ENCODE measurements around the gene TTC34. TPM values are rescaled to one million over a fixed set of nuclear protein-coding genes. Genes with fewer than 3 reads are reported as not detected.

The TTC34 gene
- total and polyA plus RNA-seq, 2 experiments from 2014 or later, result 0.08 to 0.35 TPM

DNA sequence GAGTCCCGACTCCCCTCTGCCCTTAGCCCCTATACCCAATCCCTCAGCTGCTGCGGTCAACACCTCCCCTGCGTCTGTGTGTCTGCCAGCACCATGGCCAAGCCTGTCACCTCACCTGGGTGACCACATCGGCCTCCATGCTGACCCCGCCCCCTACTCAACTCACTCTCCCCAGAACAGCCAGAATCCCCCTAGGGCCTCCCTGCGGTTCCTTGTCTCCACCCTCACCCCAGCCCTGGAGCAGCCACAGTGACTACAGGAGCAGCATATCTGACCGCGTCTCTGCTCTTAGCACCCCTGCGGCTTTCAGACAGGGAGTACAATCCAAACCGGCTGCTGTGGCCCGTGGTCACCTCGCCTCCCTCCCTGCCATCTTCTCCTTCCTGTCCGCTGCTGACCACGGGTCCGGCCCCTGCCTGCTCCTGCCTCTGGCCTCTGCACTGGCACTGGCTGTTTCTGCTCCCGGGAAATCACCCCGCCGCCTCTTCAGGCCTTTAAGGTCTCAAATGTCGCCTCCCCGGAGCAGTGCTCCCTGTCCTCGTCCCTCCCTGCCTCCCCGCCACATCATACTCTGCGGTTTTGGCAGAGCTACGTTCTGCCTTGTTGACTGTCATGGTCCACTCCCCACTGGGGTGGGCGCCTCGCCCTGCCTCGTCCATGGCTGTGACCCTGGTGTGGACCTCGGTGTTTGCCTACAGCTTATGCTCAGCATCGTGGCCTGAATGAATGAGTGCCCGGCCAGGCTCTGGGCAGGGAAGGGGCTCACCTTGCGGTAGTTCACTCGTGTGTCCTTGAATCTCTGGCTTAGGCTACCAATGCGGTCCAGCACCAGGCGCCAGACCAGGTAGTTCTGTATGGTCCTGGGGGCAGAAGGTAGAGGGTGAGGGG, 203.8 kb downstream of the TTC34 start:
- H3K4me3 Mint-ChIP-seq, result no peak overlapping the region
- DNase-seq (ENCODE audit: low spot score), result no peak

More for the DNA sequence above, 203.8 kb downstream of the TTC34 start:
- TF ChIP-seq, protein P1, sequence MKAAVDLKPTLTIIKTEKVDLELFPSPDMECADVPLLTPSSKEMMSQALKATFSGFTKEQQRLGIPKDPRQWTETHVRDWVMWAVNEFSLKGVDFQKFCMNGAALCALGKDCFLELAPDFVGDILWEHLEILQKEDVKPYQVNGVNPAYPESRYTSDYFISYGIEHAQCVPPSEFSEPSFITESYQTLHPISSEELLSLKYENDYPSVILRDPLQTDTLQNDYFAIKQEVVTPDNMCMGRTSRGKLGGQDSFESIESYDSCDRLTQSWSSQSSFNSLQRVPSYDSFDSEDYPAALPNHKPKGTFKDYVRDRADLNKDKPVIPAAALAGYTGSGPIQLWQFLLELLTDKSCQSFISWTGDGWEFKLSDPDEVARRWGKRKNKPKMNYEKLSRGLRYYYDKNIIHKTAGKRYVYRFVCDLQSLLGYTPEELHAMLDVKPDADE (IDR thresholded peaks at IDR 0.05), result no peak
- TF ChIP-seq NANOG (IDR thresholded peaks at IDR 0.05; ENCODE audit: borderline replicate concordance), result no peak
- TF ChIP-seq JUNB (IDR thresholded peaks at IDR 0.05; ENCODE audit: unreplicated experiment), result no peak
- TF ChIP-seq CREB1 (CRISPR knock-in tag; IDR thresholded peaks at IDR 0.05; ENCODE audit: low read depth), result no peak
- no peak for TF ChIP-seq POLR2AphosphoS5 (IDR thresholded peaks at IDR 0.05; ENCODE audit: low read depth)
- TF ChIP-seq, protein P2, sequence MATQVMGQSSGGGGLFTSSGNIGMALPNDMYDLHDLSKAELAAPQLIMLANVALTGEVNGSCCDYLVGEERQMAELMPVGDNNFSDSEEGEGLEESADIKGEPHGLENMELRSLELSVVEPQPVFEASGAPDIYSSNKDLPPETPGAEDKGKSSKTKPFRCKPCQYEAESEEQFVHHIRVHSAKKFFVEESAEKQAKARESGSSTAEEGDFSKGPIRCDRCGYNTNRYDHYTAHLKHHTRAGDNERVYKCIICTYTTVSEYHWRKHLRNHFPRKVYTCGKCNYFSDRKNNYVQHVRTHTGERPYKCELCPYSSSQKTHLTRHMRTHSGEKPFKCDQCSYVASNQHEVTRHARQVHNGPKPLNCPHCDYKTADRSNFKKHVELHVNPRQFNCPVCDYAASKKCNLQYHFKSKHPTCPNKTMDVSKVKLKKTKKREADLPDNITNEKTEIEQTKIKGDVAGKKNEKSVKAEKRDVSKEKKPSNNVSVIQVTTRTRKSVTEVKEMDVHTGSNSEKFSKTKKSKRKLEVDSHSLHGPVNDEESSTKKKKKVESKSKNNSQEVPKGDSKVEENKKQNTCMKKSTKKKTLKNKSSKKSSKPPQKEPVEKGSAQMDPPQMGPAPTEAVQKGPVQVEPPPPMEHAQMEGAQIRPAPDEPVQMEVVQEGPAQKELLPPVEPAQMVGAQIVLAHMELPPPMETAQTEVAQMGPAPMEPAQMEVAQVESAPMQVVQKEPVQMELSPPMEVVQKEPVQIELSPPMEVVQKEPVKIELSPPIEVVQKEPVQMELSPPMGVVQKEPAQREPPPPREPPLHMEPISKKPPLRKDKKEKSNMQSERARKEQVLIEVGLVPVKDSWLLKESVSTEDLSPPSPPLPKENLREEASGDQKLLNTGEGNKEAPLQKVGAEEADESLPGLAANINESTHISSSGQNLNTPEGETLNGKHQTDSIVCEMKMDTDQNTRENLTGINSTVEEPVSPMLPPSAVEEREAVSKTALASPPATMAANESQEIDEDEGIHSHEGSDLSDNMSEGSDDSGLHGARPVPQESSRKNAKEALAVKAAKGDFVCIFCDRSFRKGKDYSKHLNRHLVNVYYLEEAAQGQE (IDR thresholded peaks at IDR 0.05; ENCODE audit: unreplicated experiment), result no peak
- TF ChIP-seq EZH2 (IDR thresholded peaks at IDR 0.05; ENCODE audit: low read depth, unreplicated experiment), result no peak
- TF ChIP-seq, protein P3, sequence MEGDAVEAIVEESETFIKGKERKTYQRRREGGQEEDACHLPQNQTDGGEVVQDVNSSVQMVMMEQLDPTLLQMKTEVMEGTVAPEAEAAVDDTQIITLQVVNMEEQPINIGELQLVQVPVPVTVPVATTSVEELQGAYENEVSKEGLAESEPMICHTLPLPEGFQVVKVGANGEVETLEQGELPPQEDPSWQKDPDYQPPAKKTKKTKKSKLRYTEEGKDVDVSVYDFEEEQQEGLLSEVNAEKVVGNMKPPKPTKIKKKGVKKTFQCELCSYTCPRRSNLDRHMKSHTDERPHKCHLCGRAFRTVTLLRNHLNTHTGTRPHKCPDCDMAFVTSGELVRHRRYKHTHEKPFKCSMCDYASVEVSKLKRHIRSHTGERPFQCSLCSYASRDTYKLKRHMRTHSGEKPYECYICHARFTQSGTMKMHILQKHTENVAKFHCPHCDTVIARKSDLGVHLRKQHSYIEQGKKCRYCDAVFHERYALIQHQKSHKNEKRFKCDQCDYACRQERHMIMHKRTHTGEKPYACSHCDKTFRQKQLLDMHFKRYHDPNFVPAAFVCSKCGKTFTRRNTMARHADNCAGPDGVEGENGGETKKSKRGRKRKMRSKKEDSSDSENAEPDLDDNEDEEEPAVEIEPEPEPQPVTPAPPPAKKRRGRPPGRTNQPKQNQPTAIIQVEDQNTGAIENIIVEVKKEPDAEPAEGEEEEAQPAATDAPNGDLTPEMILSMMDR (conservative IDR thresholded peaks at IDR 0.05; ENCODE audit: low read depth in 2 of 2), result no peak
- TF ChIP-seq, protein P4, sequence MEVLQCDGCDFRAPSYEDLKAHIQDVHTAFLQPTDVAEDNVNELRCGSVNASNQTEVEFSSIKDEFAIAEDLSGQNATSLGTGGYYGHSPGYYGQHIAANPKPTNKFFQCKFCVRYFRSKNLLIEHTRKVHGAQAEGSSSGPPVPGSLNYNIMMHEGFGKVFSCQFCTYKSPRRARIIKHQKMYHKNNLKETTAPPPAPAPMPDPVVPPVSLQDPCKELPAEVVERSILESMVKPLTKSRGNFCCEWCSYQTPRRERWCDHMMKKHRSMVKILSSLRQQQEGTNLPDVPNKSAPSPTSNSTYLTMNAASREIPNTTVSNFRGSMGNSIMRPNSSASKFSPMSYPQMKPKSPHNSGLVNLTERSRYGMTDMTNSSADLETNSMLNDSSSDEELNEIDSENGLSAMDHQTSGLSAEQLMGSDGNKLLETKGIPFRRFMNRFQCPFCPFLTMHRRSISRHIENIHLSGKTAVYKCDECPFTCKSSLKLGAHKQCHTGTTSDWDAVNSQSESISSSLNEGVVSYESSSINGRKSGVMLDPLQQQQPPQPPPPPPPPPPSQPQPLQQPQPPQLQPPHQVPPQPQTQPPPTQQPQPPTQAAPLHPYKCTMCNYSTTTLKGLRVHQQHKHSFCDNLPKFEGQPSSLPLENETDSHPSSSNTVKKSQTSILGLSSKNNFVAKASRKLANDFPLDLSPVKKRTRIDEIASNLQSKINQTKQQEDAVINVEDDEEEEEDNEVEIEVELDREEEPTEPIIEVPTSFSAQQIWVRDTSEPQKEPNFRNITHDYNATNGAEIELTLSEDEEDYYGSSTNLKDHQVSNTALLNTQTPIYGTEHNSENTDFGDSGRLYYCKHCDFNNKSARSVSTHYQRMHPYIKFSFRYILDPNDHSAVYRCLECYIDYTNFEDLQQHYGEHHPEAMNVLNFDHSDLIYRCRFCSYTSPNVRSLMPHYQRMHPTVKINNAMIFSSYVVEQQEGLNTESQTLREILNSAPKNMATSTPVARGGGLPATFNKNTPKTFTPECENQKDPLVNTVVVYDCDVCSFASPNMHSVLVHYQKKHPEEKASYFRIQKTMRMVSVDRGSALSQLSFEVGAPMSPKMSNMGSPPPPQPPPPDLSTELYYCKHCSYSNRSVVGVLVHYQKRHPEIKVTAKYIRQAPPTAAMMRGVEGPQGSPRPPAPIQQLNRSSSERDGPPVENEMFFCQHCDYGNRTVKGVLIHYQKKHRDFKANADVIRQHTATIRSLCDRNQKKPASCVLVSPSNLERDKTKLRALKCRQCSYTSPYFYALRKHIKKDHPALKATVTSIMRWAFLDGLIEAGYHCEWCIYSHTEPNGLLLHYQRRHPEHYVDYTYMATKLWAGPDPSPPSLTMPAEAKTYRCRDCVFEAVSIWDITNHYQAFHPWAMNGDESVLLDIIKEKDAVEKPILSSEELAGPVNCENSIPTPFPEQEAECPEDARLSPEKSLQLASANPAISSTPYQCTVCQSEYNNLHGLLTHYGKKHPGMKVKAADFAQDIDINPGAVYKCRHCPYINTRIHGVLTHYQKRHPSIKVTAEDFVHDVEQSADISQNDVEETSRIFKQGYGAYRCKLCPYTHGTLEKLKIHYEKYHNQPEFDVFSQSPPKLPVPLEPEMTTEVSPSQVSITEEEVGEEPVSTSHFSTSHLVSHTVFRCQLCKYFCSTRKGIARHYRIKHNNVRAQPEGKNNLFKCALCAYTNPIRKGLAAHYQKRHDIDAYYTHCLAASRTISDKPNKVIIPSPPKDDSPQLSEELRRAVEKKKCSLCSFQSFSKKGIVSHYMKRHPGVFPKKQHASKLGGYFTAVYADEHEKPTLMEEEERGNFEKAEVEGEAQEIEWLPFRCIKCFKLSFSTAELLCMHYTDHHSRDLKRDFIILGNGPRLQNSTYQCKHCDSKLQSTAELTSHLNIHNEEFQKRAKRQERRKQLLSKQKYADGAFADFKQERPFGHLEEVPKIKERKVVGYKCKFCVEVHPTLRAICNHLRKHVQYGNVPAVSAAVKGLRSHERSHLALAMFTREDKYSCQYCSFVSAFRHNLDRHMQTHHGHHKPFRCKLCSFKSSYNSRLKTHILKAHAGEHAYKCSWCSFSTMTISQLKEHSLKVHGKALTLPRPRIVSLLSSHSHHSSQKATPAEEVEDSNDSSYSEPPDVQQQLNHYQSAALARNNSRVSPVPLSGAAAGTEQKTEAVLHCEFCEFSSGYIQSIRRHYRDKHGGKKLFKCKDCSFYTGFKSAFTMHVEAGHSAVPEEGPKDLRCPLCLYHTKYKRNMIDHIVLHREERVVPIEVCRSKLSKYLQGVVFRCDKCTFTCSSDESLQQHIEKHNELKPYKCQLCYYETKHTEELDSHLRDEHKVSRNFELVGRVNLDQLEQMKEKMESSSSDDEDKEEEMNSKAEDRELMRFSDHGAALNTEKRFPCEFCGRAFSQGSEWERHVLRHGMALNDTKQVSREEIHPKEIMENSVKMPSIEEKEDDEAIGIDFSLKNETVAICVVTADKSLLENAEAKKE (CRISPR knock-in tag; IDR thresholded peaks at IDR 0.05), result no peak
- no peak for TF ChIP-seq EZH2phosphoT487 (IDR thresholded peaks at IDR 0.05; ENCODE audit: unreplicated experiment)
- no peak for TF ChIP-seq STAT1 (IDR thresholded peaks at IDR 0.05; ENCODE audit: unreplicated experiment)
- TF ChIP-seq ZNF331 (CRISPR knock-in tag; IDR thresholded peaks at IDR 0.05; ENCODE audit: low read depth), result no peak
- no peak for TF ChIP-seq ZNF114 (CRISPR knock-in tag; IDR thresholded peaks at IDR 0.05)
- H3K36me3 ChIP-seq (ENCODE audit: insufficient read depth), result no peaks in the 10 kb centered on the region
- Mint-ChIP-seq H3K27me3 (ENCODE audit: insufficient read depth, low read depth, poor library complexity) (peaks cover 6% of the 10 kb centered on the region), H3K4me1 (no peaks in the 10 kb centered on the region), H3K36me3 (ENCODE audit: low read depth) (no peaks in the 10 kb centered on the region), H3K27ac (no peak overlapping the region), H3K9me3 (peaks cover 5% of the 10 kb centered on the region; the same call in 2 of the 3 replicates)
- H2AFZ ChIP-seq, result no peak overlapping the region
- H3K4me2 ChIP-seq, result no peak overlapping the region
- H3K9me2 ChIP-seq (ENCODE audit: insufficient read depth), result no peaks in the 10 kb centered on the region
- no peaks in the 10 kb centered on the region for H3F3A ChIP-seq (replicated peaks; ENCODE audit: low read depth)
- H3K27me3 ChIP-seq (ENCODE audit: insufficient read depth), result no peaks in the 10 kb centered on the region
- no peak overlapping the region for H3K4me3 ChIP-seq
- H3K27ac ChIP-seq (ENCODE audit: low read depth), result no peak overlapping the region
- no peaks in the 10 kb centered on the region for H3K4me1 ChIP-seq (ENCODE audit: insufficient read depth)
- H4K20me1 ChIP-seq (replicated peaks; ENCODE audit: insufficient read depth), result no peaks in the 10 kb centered on the region
- no peak for ATAC-seq
- no peaks in the 10 kb centered on the region for H3K79me2 ChIP-seq (replicated peaks; ENCODE audit: insufficient read depth)
